ENCODE measurements around the gene RPP30.

RPP30 gene

DNA sequence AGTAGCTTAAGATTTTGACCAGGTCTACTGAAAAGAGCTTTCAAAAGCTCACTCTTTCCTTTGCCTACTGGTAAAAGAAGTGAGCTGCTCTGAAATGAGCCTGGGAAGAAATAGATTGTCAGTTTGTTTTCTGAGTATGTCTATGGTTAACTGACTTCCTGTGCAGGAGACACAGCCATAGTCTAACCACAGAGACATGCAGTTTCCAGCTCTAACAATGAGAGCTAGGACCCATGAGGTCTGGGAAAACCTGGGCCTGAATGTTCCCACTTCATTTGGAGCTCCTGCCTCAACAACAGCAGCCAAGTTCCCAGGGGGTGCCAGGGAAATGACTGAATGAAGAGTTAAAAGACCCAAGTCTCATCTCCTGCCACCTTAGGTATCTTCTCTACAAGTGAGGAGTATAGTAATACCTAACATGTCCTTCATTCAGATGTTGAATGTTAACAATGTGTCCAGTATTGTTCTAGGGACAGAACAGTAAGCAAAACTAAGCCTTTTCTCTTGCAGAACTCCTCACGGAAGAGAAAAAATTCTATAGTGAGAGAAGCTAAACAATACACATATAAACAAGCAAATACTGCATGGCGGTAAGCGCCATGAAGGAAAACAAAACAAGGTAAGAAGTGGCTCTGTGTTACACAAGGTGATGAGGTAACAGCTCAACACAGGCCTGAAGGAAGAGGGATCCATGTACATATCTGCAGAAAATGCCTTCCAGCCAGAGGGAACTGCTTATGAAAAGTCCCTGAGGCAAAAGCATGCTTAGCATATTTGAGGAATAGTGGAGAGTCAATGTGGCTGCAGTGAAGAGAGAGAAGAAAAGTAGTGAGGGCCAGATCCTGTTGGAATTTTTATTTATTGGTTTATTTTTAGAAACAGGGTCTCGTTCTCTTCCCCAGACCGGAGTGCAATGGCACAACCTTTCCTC lies 75.5 kb downstream of the RPP30 start:
- peak; percentile 63 for DNase-seq

Data from NCI-H226 (cell line).